GM18520 (cell line): ENCODE results near the gene ACER3.
"Not testable (repeated sequence)": the region's sequence is repeated elsewhere in the genome, so short reads cannot be mapped to it uniquely, and the experiment has no call there.

Source experiments
- ATAC-seq: cut with Tn5 transposase; IDR thresholded peaks from one replicate; pipeline ENCODE4 v1.9.1; 2021; ENCODE audit not compliant: unreplicated experiment

Gene ACER3

GRCh38 chr11:76872959-76873827 lies 12.5 kb downstream of the ACER3 start:
- ATAC-seq = no peak

GRCh38 chr11:76878014-76878413 lies 17.3 kb downstream of the ACER3 start:
- no peak for ATAC-seq

DNA sequence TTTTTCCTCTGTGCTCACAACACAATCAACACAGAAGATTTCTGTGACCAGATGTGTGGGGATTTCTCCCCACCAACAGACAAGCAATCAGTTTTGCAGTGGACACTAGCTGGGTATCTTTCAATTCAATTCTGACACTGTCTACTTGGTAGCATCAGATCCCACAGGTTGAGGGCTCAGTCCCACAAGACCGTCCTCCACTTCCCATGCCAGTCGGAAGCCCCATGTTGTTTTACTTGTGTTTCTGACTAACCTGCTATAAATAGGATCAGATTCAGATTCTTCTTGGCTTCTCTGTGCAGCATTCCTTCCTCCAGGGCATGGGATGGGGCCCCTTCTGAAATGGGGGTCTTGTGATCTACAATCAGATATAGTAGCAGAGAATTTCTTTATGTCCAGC lies 19.6 kb downstream of the ACER3 start:
- no peak for ATAC-seq

- no peak for ATAC-seq
Measured at GRCh38 chr11:76880956-76881355, 20.2 kb downstream of the ACER3 start.

DNA sequence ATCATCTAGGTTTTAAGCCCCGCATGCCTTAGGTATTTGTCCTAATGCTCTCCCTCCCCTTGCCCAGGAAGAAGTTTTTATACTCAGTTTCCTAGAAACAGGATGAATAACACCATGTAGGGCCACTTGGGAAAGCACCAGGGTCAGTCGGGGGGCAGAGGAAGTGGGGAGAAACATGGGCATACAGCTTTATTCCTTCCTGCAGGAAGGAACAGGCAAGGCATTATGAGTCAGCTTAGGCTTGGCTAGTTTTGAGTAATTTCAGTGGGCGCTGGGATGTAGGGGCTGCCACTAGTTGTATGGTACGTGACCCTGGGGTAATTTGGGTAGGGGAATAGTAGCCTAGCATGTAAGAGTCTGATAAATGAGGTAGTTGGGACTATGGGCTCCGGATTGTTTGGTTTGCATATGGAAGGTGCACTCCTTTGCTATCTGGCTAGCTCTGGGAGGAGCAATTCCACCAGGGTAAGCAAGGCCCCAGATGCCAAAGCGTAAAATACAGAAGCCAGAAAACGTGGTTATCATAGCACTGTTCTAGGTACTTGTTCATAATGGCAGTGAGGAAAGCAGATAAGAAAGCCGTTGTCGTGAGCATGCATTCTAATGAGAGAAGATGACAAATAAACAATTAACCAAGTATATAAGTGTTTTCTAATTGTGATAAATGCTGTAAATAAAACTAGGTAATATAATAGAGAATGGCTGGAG lies 24.8 kb downstream of the ACER3 start:
- no peak for ATAC-seq

DNA sequence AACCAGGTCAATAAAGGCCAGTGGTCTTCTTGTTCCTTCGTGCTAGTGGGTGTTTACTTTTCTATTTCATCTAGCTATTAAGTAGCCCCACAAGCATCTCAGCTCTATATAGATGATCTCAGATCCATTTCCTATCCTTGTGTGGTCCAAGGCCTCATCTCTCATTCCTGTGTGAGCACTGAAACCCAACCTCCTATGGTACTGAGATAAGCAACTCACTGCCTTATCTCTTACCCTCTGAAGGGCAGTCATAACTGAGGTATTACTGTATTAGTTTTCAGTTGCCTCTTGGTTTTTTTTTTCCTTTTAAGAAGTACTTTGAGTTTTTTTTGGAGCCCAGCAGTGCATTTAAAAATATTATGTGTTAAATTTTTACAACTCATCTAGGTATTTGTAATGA lies 28.3 kb downstream of the ACER3 start:
- ATAC-seq = no peak

GRCh38 chr11:76889411-76889975 lies 28.8 kb downstream of the ACER3 start:
- ATAC-seq = no peak

- ATAC-seq = no peak
Measured at GRCh38 chr11:76890329-76890728, 29.6 kb downstream of the ACER3 start.

DNA sequence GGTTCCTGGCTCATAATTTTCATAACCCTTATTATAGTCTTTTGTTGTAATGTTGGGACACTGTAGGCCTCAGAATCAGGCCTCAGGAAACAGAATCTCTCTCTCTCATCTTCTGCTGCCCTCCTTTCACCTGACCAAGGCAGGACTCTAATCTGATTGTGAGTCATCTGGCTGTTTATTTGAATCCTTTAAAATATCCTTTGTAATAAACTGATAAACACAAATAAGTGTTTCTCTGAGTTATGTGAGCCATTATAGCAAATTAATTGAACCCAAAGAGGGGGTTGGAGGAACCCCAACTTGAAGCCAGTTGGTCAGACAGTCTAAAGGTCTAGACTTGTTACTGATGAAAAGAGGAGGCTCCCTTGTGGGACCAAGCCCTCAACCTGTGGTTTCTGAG lies 30.6 kb downstream of the ACER3 start:
- no peak for ATAC-seq

- no peak for ATAC-seq
Measured at GRCh38 chr11:76891793-76892192, 31.1 kb downstream of the ACER3 start.

DNA sequence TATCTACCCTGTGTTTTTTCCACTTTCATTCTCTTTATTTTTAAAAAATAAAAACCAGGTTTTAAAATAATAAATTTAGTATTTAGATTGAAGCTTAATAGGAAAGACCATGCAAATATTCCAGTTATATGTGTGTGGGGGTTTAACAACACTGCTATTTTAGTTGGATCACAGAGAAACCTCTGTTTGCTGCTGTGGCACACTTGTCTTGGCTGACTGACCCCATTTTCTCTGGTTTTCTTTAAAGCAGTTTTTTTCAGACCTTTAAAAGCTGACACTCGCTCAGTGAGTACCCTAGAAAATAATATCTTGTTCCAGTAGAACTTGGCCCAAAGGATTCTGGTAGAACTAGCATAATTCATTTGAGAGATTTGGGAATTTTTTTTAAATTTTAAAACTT lies 31.6 kb downstream of the ACER3 start:
- no peak for ATAC-seq

- ATAC-seq = no peak
Measured at GRCh38 chr11:76897233-76897632, 36.5 kb downstream of the ACER3 start.

- no peak for ATAC-seq
Measured at GRCh38 chr11:76901144-76901543, 40.4 kb downstream of the ACER3 start.

DNA sequence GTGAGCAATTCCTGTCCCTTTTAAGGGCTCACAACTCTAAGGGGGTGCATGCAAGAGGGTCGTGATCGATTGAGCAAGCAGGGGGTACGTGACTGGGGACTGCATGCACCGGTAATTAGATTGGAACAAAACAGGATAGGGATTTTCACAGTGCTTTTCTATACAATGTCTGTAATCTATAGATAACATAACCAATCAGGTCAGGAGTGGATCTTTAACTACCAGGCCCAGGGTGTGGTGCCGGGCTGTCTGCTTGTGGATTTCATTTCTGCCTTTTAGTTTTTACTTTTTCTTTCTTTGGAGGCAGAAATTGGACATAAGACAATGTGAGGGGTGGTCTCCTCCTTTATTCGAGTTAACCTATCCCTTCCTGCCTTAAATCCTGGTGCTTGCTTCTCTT lies 40.9 kb downstream of the ACER3 start:
- not testable (repeated sequence) for ATAC-seq

DNA sequence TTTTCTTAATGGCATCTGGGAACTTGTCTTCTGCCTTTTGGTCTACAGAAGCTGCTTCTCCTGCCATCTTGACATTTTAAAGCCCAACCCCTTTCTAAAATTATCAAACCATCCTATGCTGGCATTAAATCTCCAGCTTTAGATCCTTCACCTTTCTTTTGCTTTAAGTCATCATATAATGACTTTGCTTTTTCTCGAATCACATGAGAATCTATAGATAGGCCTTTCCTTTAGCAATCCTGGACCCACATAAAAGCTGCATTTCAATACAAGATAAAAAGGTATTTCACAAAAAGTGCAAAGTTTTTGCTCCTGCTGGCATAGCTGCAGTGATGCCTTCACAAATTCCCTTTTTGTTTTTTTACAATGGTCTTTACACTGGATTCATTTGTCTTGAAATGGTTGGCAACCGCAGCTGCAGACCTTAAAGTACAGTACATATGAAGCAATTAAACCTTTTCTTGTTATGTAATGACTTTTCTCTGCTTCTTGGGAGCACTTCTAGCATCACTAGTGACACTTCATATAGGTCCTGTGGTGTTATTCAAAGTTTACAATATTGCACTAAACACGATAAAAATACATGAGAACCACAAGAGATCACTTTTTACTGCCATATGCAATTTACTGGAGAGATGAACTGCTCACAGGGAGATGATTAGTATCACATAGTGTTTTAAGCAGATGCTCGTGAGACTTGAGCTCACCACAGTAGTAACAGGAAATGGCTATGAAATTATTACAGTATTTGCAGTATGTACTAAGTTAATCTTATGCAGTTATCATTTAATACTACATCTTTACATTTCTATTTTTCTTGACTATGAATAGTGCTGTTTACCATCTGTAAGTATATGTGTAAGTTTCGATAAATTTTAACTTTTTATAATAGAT lies 41.6 kb downstream of the ACER3 start:
- ATAC-seq = no peak

DNA sequence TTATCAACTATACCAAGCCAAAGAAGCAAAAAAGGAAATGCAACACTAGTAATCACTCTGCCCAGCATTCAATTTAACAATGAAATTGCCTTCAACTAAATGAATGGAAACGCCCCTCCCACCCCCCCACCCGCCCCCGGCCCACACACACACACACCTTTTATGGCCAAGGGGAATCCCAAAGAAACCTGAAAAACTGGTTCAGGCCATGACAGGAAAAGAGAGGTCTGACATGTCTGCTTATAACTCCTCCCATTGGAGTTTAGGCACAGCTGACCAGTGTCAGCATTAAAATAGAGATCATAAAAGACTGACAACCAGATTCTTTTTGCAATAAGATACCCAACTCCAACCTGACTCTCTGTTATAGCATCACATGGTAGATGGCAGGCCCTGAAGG lies 42.6 kb downstream of the ACER3 start:
- ATAC-seq = no peak

- no peak for ATAC-seq
Measured at GRCh38 chr11:76910620-76911414, 50.1 kb downstream of the ACER3 start.

DNA sequence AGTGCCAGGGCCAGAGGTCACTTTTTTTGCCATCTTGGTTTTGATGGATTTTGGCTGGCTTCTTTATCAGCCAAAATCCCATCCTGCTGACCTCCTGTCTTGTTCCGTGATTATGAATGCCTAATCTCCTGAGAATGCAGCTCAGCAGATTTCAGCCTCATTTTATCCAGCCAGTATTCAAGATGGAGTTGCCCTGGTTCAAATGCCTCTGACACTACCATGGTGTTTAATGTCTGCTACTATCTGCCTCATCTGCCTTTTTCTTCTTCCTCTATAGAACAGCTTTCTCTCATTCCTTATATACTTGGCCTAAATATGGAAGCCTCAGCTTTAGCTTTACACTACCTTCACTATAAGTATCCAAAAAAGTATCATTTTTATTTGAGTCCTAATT lies 50.7 kb downstream of the ACER3 start:
- no peak for ATAC-seq

DNA sequence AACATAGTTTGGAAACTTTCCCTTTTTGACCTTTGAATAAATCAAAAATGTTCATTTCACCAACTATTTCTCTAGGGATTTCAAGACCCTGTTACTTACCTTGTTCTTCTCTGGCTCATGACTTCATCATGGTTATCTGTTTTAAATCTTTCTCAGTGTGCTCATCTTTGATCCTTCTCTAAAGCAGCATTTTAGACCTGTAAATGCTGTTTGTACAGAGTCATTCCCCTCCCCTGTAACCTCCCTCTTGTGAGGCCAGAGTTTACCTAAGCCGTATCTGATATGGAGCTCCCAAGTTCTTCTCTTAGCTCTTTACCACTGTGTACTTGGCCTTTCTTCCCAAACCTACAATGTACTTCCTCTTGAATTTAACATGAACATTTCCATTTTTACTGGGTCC lies 56.0 kb downstream of the ACER3 start:
- ATAC-seq = no peak

- ATAC-seq = no peak
Measured at GRCh38 chr11:76918941-76919386, 58.2 kb downstream of the ACER3 start.
